NCI-H1694 (cell line): ENCODE results near the gene IRF1.

ENCODE experiments used
- DNase-seq: peaks from one replicate; lab custom pipeline; 2025; lab: John Stamatoyannopoulos, UW

Gene IRF1

DNA sequence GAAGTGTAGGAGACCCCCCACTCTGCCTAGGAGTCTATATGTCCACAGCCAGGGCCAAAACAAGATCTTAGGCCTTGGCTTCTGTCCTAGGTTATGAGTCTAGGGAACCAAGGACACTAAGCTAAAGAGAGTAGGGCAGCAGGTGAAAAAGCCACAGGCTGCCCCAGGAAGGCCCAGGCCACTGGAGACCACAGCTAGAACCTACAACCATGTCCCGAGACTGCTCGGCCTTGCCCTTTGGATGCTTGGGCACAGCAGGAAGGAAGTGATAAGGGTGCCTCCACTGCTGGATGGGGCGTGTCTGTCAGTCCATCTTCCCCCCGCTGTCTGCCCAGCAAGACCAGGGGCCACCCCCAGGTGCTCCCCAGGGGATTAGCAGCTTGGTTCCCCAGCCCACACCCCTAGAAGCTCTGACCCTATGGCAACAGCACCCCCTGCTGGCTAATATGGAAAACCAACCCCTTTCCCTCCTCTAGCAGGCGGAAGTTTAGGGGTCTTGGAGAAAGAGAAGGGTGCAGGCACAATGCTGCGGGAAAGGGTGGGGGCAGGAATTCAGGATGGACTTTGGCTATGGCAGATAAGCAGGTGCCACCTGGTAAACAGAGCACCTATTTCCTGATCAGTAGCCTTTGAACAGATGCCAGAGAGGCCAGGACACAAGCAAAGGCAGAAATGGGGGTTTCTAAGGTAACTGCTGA, 10.5 kb upstream of the IRF1 start:
- DNase-seq: peak; percentile 31

DNA sequence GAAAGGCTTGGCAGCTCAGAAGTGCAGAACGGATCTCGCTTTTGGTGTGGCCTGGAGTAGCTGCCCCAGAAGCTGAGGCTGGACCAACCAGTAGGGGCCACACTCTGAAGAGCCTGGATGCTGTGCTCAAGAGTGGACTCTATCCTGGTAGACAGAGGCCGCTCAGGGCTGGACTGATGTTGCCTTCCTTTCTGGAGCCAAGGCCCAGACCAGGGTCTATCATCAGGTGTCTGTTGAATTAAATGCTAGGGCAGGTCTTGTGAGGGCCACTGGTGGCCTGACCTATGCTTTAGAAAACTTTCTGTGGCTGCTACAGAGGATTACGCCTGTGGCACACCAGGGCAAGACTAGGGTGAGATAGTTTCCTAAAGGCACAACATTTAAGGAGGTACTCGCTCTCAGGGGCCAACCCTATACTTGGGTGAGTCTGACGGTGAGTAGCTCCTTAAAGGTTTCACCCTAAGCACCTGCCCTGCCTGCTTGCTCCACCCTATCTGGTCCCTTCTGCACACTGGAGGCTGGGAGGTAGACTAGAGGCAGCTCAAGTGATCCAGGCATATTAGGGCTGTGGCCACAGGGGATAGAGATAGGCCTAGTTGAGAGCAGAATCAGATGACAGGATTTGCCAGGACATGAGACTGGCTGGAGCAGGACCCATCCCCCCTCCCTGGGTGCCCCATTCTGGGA, 9.8 kb upstream of the IRF1 start:
- DNase-seq: no peak

DNA sequence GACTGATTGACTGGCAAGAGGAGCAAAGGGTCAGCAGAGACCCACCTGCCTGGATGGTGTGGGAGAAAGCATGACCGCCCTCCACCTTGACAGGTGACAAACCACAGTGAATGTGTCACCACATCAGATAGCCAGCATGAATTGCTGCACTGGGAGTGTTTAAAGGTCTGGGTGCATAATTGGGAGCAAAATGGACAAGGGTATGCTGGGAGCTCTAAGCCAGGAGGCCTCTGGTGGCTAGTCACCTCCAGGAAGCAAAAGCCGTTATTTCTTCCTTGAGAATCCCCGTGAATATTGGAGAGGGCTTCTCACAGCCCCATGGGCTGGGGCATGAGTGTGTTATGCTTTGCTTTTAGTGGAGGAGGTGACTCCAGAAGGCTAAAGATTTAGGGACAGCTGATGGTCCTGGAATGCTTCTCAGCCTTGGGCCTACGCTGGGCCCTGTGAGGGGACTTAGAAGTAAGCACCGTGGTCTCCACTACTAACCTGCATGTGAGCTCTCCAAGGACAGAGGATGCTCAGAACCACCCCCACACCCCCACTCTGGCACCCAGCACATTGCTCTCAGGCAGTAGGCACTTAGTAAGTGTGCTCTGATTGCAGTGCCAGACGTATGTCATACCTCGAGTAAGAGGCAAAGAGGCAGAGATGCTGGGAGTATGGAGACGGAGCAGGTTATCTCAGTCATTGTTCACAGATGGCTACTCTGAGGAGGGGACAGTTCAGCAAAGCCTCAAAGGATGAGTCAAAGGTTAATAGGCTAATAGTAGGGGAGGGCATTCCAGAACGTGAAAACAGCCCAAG, 9.1 kb upstream of the IRF1 start:
- DNase-seq: no peak

DNA sequence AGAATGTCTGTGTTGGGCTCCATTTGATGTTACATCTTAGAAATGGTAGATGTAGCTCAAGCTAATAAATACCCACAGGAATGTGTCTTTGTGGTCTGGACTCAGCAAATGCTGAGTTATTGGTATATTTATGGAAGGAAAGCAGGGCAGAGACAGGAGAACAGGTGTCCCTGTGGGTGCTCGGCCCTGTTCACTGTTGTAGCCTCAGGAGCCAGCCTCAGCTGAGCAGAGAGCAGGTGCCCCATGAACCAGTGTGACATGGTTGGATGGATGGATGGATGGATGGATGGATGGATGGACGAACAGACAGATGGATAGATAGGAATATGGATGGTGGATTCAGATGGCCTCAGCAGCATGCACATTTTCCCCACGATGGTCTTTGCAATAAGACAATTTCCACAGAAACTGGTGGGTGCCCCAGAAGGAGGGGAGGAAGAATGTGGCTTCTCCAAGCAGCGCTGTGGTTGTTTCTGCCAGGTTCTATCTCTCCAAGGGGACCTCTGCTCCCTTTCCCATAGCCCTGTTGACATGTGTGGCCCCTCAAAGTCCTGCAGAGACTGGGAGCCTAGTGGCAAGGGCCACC, 8.2 kb upstream of the IRF1 start:
- no peak for DNase-seq

DNA sequence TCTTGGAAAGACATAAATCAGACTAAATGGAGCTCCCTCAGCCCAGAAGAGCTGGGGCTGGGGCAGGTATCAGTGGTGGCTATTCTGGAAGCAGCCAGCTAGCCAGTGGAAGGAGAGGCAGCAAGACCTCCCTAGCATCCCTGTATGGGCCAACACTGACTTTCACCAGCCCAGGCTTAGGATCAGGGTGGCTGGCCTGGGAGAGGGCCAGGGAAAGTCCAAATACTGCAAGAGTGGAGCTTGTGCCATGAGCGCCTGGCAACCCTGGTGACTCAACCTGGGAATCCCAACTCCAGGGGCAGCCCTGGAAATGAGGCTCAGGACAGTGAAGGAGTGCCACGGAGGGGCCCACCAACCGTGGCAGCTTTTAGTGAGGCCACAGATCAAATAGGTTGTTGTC, 7.6 kb upstream of the IRF1 start:
- DNase-seq: no peak

DNA sequence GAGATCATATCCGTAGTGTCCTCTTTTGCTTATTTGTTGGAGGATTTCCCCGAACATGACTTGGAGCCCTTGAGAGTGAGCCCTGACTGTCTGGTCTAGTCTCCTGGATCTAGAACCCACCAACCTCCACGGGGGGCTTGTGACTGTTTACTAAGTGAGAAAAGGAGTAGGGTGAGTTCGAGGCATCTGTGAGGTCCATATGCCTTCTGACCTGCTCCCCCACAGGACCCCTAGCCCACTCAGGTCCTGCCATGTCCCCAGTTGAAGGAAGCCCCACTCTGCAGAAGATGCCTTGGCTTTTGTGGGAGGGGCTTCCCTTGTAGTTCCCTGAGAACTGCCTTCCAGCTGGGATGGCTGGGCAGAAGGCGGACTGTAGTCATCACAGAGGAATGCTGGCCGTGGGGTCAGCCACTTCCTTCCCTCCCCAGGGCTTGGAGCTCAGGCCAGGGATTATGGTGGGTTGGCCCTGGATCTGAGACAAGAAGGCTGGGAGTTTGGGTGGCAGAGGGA, 7.0 kb upstream of the IRF1 start:
- no peak for DNase-seq

DNA sequence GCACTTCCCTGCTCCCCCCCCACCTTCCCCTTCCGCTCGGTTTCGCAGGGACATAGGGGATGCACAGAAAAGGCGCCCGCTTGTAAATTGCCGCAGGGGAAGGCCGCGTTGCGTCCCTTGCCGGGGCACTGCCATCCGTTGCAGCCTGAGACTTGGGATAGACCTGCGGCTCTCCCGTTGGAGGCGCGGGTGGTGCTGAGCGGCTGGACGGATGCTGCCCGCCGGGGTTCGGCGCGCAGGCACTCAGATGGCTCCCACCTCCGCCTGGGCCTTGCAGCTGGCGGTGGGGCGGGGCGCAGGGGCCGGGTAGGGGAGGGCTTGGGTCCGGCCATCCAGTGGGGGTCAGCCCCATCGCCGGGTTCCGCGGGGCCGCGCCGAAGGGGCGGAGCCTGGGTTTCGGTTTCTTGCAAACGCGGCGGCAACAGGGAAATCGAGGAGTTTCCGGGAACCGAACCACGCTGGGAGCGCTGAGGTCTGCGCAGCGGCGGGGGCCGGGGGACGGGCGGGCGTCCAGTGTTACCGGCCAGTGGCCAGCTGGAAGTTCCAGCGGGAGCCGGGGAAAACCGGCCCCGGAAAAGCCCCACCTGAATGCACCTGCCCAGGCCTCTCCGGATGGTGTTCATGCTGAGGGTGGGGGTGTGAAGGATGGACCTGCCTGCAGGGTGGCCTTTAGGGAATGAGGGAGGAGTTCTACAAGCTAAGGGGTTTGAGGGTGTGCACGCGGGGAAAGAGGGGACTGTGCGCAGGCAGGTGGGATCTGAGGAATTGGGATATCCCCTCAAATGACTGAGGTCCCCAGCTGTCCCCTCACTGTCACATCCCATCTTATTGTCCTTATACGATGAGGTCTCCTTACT, 6.3 kb upstream of the IRF1 start:
- DNase-seq: no peak

DNA sequence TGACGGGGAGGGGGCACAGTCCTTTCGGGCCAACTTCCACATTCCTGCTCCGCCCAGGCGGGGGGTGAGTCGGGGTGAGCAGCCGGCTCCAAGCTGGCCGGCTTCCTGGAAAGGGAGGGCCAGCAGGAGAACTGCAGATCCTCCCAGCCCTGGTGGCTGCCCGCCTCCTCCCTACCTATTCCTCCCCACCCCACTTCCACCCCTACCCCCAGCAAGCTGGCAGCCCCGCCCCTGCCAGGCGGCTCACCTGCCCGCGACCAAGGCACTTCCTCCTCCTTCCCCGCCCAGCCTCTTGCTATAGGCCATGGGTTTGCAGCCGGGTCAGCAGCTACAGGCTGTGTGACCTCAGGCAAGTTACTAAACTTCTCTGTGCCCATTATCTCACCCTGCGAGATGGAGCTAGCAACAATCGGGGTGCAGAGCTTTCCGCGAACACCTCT, 5.6 kb upstream of the IRF1 start:
- peak; percentile 14 for DNase-seq

DNA sequence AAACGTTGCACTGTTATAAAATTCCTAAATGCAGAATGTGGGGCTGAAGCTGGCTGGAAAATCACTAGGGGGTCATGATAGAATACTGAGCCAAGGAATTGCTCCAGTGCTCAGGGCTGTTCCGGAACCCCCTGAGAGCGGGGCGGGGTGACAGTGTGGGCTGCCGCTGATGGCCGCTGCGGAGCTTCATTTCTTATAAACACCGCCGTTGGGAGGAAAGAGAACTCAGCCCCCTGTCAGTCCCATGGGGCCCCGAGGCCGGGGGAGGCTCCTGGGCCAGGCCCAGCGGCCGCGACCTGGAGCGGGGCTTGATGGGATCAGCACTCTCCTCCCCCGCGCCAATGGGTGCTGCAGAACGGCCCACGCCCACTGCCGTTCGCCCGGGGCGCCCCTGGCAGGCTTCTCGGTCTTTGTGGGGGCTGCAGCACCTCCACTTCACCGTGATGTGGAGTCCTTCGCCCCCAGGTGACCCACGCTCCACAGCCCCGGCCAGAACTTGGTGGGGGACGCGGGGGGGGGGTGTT, 5.2 kb upstream of the IRF1 start:
- peak; percentile 23 for DNase-seq

DNA sequence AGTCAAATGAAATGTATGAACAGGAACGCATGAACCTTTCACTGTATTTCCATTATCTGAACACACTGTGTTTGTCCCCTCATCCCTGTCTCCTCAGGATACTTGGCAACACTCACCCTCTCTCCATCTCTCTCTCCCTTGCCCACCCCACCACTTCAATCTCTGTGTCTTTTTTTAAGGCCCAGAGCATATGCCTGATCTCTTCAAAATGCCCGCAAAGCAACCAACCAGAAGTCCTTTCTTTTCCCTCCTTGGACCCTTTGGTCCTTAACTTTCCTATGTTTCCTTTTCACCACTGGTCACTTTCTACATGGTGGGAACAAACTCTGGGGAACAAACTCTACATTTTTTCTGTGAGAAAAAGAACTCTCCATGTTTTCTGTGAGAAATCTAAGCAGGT, 3.2 kb upstream of the IRF1 start:
- DNase-seq: no peak

DNA sequence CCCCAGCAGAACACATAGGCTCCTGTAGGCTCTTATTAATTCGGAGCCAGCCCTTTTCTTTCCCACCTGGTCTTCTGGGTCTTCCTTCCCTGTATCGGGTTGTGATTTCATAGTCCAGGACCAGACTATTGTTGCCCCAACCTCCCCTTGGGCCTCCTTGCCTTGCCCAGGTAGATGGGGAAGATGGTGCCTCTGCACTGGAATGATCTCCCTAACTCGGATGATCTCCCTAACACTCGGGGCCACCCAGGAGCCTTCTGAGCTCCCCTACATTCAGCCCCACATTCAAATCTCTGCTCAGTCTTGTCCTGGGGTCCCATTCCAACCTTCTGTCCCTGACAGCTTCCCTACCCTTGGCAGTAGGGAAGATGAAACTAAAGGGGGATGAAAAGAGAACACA, 2.7 kb upstream of the IRF1 start:
- no peak for DNase-seq

DNA sequence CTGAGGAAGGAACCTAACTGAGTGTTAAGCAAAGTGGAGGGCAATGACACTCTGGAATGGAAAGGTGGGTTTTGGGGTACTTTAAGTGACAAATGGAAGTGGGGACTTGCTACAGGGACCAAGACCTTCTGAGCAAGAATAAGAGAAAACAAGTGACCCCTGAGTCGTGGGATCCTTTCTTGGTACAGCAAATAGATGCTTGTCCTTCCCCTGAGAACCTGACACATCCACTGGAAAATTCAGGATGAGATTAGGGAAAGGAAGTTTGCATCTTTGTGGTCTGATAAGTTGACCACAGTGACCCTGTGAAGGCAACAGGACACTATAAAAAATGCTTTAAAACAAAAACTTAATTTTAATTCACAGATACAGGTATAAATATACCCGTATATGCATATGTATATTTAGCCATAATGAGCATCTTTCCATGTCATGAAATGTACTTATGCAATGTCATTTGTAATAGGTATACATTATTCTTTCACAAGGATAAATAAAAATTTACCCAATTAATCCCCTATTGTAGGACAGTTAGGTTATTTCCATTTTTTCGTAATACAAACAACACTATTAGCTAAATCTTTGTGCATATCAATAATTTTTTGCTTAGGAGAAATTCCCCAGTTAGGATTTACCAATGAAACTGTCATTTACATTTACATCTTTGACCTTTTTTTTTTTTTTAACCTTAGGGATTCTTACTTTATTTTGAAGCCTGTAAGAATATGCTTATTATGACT, 2.0 kb upstream of the IRF1 start:
- DNase-seq: no peak

DNA sequence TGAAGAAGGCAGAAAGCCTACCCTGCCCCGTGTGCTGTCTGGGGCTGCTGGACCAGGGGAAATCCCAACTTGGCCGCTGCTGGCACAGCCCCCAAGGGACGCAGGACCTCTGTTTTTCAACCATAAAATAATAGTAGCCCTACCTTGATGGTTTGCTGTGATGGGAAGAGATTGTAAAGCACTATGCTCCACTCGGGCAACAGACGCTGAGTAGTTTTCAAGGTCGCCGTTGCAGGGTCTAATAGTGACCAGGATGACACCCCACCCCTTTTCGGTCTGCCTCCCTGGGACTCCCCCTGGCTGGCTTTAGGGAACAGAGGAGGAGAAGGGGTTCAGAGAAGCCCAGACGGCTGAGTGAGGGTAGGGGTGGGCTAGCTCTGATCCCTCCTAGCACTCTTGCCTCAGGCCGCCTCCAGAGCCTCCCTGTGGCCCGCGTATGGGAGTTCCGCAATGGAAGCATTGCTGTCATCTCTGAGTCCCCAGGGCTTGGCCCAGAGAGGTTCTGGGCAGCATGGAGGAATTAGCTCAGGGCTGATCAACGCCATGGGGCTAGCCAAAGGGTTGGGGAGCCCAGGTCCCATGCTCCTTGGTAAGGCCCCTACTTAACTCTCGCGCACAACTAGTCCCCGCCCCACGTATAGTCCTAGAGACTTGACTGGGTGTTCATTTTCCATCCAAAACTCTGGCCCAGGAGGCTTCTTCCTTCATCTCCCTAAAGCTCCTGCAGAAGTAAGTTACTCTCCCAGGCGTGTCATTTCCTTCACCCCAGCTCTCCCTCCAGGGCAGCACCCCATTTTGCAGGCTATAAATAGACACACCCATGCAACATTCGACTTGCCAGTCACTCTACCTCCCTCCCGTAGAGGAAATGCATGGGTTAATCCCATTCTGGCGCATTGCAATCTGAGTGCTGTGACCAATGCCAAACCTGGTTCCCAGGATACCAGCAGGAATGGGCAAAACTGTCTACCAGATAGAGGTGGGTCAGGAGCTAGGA, 1.1 kb upstream of the IRF1 start:
- DNase-seq: no peak

DNA sequence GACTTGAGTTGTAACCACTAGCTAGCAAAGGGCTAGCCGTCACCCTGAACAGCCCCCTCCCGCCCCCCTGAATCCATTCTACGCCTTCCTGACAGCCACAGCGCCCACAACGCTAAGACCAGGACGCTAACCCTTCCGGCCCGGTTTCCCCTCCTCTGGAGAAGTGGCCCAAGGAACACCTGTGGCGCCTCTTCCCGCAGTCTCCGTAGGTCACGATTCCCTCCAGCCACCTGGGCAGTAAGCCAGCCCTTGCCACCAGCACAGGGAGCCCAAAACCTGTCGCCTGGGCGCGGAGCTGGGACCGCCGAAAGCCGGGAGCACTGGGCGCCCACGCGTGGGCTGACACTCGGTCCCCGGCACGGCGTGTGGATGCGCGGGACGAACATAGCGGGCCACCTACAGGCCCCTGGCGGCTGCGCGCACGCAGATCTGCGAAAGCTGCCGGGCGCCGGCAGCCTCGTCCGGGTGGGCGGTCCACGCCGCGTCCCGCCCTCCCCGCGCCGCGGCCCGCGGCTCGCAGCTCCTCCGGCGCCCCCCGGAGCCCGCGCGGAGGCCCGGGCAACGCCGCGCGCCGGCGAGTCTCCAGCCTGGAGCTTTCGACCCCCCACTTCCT, 596 bp downstream of the IRF1 start:
- DNase-seq: no peak

DNA sequence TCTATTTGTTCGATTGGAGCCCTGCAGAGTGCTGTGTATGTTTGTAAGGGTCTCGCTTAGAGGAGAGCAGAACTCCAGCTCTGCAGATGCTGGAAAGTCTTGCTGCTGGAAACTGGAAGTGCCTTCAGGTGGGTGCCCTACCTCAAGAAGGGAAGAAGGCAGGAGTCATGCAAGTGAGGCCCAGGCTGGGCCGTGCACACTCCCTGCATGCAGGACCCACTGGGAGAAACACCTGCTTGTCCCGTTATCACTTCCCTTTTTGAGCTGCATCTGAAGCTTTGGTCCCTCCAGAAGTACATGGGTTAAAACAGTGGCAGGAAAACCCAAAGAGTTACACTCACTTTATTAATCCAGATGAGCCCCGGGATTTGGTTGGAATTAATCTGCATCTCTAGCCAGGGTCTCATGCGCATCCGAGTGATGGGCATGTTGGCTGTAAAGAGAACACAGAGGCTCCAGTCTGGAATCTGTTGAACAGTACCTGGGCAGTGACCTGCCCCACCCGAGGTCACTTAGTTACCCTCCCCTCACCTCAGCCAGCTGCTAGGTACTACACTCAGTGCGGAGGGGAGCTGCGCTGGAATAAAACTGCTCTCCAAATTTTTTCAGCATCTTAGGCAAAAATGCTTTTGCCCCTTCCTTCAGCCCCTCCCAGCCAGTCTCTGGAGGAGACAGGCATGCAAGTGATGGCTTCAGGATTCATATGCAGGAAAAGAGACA, 1.4 kb downstream of the IRF1 start:
- no peak for DNase-seq

DNA sequence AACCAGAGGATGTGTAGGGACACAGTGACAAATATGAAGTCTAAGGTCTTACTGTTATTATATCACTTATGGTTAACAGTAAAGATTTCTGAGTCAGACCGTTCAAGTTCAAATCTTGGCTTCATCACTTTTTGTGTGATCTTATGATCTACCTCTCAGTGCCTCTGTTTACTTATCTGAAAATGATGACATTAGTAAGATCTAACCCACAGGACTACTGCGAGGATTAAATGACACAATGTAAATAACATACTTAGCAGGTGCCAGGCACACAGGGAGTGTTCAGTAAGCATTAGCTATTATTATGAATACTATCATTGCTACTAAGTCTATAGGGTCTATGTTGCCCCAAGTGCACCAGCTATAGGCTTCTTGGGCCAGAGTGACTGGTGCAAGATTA, 2.0 kb downstream of the IRF1 start:
- no peak for DNase-seq

DNA sequence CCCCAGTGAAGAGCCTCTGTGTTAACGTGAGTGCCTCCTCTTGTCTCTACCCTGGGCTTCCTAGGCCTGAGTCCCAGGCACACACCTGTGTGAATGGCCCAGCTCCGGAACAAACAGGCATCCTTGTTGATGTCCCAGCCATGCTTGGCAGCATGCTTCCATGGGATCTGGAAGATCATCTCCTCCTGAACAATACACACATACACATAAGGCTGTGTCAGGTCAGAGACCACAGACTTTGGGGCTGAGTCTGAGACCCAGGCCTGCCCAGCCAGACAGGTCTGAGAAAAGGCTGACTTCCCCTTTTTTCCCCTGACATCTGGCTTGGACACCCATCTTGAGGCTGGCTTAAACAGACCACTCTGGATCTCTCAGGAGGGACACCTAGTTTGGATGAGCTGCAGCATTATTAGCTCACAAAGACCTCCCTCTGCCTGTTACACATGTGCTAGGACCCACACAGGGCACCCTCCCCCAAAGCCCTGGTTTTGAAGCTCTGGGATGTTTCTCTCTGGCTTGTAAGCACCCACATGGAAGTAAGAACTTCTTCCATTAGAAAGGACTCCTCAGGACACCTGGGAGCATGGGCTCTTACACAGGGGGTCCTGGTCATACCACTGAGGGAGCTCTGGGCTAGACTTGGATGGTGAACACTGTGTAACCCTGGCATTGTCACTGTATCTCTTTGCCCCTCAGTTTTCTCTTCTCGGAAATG, 2.6 kb downstream of the IRF1 start:
- no peak for DNase-seq

DNA sequence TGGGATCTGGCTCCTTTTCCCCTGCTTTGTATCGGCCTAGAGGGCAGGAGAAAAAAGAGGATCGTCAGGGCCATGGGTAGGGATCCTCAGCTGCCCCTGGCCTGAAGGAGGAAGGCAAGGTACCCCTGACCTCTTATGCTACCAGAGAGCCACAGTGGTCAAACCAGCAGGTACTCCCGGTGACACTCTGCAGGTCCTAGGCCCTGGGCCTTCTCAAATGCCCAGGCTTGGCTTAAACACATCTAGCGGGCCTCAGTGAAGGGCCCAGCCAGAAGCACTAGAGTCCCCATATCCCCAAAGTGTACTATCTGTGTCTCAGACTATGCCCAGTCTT, 3.5 kb downstream of the IRF1 start:
- DNase-seq: no peak
